ENCODE measurements around the gene GLRX3. TPM values are rescaled to one million over a fixed set of nuclear protein-coding genes. Genes with fewer than 3 reads are reported as not detected.

Gene GLRX3
- total and polyA plus RNA-seq, 2 experiments from 2014 or later: 141 to 201 TPM

- no peak for TF ChIP-seq REST (IDR thresholded peaks at IDR 0.05; ENCODE audit: unreplicated experiment)
- TF ChIP-seq ETS1 (IDR thresholded peaks at IDR 0.05): peak; percentile 60; the same call in 1 of the 2 replicates
- TF ChIP-seq POLR2AphosphoS5 (IDR thresholded peaks at IDR 0.05; ENCODE audit: low read depth): peak; percentile 49; the same call in 1 of the 2 replicates
- no peak for TF ChIP-seq ZNF331 (CRISPR knock-in tag; IDR thresholded peaks at IDR 0.05; ENCODE audit: low read depth)
- TF ChIP-seq STAT1 (IDR thresholded peaks at IDR 0.05; ENCODE audit: unreplicated experiment): no peak
- no peak for TF ChIP-seq ZNF114 (CRISPR knock-in tag; IDR thresholded peaks at IDR 0.05)
- no peak for TF ChIP-seq NANOG (IDR thresholded peaks at IDR 0.05; ENCODE audit: borderline replicate concordance)
Measured at GRCh38 chr10:130111113-130111851, 24.9 kb upstream of the GLRX3 start (continued).

DNA sequence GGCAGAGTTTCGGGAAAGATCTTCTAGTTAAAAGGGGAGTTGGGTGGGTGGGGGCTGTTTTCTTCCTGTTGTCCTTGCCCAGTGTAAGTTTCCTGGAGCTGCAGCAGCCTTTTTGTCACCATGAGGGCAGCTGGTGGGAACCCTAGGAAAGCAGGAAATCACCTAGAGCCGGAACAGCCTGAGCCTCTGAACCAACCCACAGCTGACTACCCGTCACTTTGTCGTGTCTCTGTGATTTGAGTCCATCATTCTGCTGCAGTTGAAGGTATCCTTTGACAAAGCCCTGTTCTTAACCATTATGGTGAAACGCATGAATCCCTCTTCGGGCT, 24.4 kb upstream of the GLRX3 start:
- Histone ChIP-seq H3K4me1 (ENCODE audit: insufficient read depth) (peaks cover 10% of the 10 kb centered on the region), H3K27ac (ENCODE audit: low read depth) (no peak overlapping the region), H3K4me2 (peak overlapping the region; percentile 100), H3K9me2 (ENCODE audit: insufficient read depth) (peaks cover 4% of the 10 kb centered on the region; the same call in 1 of the 2 replicates), H3K79me2 (replicated peaks; ENCODE audit: insufficient read depth) (peaks cover 10% of the 10 kb centered on the region), H3F3A (replicated peaks; ENCODE audit: low read depth) (peaks cover 4% of the 10 kb centered on the region), H3K36me3 (ENCODE audit: insufficient read depth) (no peaks in the 10 kb centered on the region), H4K20me1 (replicated peaks; ENCODE audit: insufficient read depth) (no peaks in the 10 kb centered on the region), H2AFZ (peak overlapping the region; percentile 94; the same call in 1 of the 2 replicates), H3K4me3 (peak overlapping the region; percentile 98), H3K27me3 (ENCODE audit: insufficient read depth) (no peaks in the 10 kb centered on the region)
- ATAC-seq: no peak
- H3K4me1 Mint-ChIP-seq: peaks cover 26% of the 10 kb centered on the region
- peaks cover 19% of the 10 kb centered on the region; the same call in 2 of the 3 replicates for H3K9me3 Mint-ChIP-seq
- H3K27me3 Mint-ChIP-seq (ENCODE audit: insufficient read depth, low read depth, poor library complexity): peaks cover 13% of the 10 kb centered on the region
- peak overlapping the region; percentile 83; the same call in 1 of the 2 replicates for H3K27ac Mint-ChIP-seq
- peaks cover 29% of the 10 kb centered on the region for H3K36me3 Mint-ChIP-seq (ENCODE audit: low read depth)
- peak overlapping the region; percentile 93 for H3K4me3 Mint-ChIP-seq
- DNase-seq (ENCODE audit: low spot score): no peak
- TF ChIP-seq CREB1 (CRISPR knock-in tag; IDR thresholded peaks at IDR 0.05; ENCODE audit: low read depth) (no peak), POLR2AphosphoS5 (IDR thresholded peaks at IDR 0.05; ENCODE audit: low read depth) (no peak), ZNF462 (CRISPR knock-in tag; IDR thresholded peaks at IDR 0.05) (no peak)
- TF ChIP-seq, protein P1, sequence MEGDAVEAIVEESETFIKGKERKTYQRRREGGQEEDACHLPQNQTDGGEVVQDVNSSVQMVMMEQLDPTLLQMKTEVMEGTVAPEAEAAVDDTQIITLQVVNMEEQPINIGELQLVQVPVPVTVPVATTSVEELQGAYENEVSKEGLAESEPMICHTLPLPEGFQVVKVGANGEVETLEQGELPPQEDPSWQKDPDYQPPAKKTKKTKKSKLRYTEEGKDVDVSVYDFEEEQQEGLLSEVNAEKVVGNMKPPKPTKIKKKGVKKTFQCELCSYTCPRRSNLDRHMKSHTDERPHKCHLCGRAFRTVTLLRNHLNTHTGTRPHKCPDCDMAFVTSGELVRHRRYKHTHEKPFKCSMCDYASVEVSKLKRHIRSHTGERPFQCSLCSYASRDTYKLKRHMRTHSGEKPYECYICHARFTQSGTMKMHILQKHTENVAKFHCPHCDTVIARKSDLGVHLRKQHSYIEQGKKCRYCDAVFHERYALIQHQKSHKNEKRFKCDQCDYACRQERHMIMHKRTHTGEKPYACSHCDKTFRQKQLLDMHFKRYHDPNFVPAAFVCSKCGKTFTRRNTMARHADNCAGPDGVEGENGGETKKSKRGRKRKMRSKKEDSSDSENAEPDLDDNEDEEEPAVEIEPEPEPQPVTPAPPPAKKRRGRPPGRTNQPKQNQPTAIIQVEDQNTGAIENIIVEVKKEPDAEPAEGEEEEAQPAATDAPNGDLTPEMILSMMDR (conservative IDR thresholded peaks at IDR 0.05; ENCODE audit: low read depth in 2 of 2): no peak
